ENCODE results near the gene PLEKHM1.

DNA sequence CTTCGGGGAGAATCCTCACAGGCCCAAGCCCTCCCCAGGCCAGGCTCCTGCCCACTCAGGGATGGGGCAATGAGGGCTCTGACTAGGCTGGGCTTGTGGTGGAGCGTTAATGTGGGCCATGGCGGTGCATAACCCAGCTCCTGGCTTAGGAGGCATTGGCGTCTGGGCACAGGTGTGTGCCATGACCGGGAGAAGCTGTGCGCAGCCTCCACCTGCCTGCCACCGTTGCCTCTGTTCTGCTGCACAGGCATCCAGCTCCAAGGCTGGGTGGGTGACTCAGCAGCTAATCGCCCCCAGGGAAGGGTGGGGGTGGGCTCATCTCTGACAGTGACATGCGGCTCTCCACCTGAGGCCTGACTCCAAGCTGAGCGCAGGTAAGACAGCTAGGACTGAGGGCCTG lies 54.4 kb downstream of the PLEKHM1 start:
- TF ChIP-seq POLR2A (IDR thresholded peaks at IDR 0.05; ENCODE audit: low read depth, low read length) (no peak), POLR2AphosphoS5 (IDR thresholded peaks at IDR 0.05; ENCODE audit: low read depth, low read length) (no peak), SPI1 (IDR thresholded peaks at IDR 0.05; ENCODE audit: low read depth, low read length) (no peak), TAF1 (IDR thresholded peaks at IDR 0.05; ENCODE audit: low read depth, low read length) (no peak), PAX5 (IDR thresholded peaks at IDR 0.05; ENCODE audit: insufficient read depth, low read length, severe bottlenecking) (no peak), POU2F2 (IDR thresholded peaks at IDR 0.05; ENCODE audit: low read depth, low read length) (no peak)

All from GM12891 (cell line).